A549 (cell line): ENCODE results near the gene NOL3. TPM values are rescaled to one million over a fixed set of nuclear protein-coding genes. Genes with fewer than 3 reads are reported as not detected.

Source experiments
- ATAC-seq, 2 experiments: fragments of 200-7000 bp in 1 of 2; fragments of >200 bp in 1 of 2; cut with Nextera tagmentation in 1 of 2; cut with Tn5 transposase in 1 of 2; 3 replicates each; pipeline versions ENCODE4 v1.8.0 to v1.9.1; 2018 to 2020; ENCODE audit warnings: mild to moderate bottlenecking in 1 of 2, moderate library complexity in 1 of 2
- CTCF ChIA-PET: fragments of 300-600 bp; sonication (Branson Sonifier 250); formaldehyde crosslinking; extraction: SDS; loops from one replicate; lab custom pipeline; 2021; ENCODE audit warnings: antibody characterized with exemption, inconsistent platforms; lab: Yijun Ruan, JAX
- POLR2A ChIA-PET: fragments of 350-600 bp; formaldehyde crosslinking; extraction: SDS; loops from one replicate; lab custom pipeline; 2021; ENCODE audit warnings: antibody characterized with exemption, inconsistent platforms; lab: Yijun Ruan, JAX
- DNase-seq, 2 experiments: peaks; one replicate each; pipeline versions ENCODE4 v3.0.0 to v3.0.0-alpha.2; 2011 to 2016; ENCODE audit warnings: low read depth in 1 of 2, low spot score in 1 of 2
- FAIRE-seq: peaks from 2 replicates; lab custom pipeline; 2011; peaks lifted over from hg19 to GRCh38; lab: Jason Lieb, UNC
- H3K27ac ChIP-seq, 2 experiments: fragments of >200 bp; sonication (Bioruptor Twin); formaldehyde crosslinking; 3 replicates each; pipeline ENCODE4 v1.5.1; 2016 to 2017
- H3K4me1 ChIP-seq: fragments of >200 bp; sonication (Bioruptor Twin); formaldehyde crosslinking; 3 replicates; pipeline ENCODE4 v1.6.1; 2016
- H3K4me2 ChIP-seq: fragments of >200 bp; sonication (Bioruptor Twin); formaldehyde crosslinking; 3 replicates; pipeline ENCODE4 v1.6.1; 2016
- H3K4me3 ChIP-seq: fragments of >200 bp; sonication (Bioruptor Twin); formaldehyde crosslinking; 3 replicates; pipeline ENCODE4 v1.5.1; 2016
- H3K9me3 ChIP-seq: fragments of >200 bp; sonication (Bioruptor Twin); formaldehyde crosslinking; 3 replicates; pipeline ENCODE4 v1.6.1; 2016
- BHLHE40 ChIP-seq: IDR thresholded peaks from 2 replicates; pipeline ENCODE4 v1.6.1; 2012; ENCODE audit warnings: low read depth, low read length, inconsistent platforms
- CBX8 ChIP-seq: fragments of 200-600 bp; sonication (generic); IDR thresholded peaks from 2 replicates; pipeline ENCODE4 v1.6.1; 2016
- CEBPB ChIP-seq, 2 experiments: fragments of >200 bp in 1 of 2; sonication (Bioruptor Twin) in 1 of 2; formaldehyde crosslinking in 1 of 2; IDR thresholded peaks; 2 replicates each; pipeline ENCODE4 v1.6.1; 2012 to 2016
- CHD2 ChIP-seq: fragments of 150-350 bp; IDR thresholded peaks from 2 replicates; pipeline ENCODE4 v1.6.1; 2014; ENCODE audit warnings: low read length; ENCODE audit not compliant: partially characterized antibody
- EHF ChIP-seq: fragments of 250-450 bp; sonication (Bioruptor Pico); IDR thresholded peaks from 2 replicates; pipeline ENCODE4 v1.5.0; 2020; ENCODE audit warnings: mild to moderate bottlenecking
- ESRRA ChIP-seq: fragments of 150-350 bp; IDR thresholded peaks from 2 replicates; pipeline ENCODE4 v1.6.1; 2014; ENCODE audit warnings: mild to moderate bottlenecking, low read length, borderline replicate concordance
- FOSL2 ChIP-seq, 2 experiments: fragments of 450-650 bp in 1 of 2; fragments of >200 bp in 1 of 2; sonication (Bioruptor Twin) in 1 of 2; formaldehyde crosslinking; IDR thresholded peaks; 2 replicates each; pipeline versions ENCODE4 v1.5.0 to v1.6.1; 2016 to 2020; ENCODE audit warnings: mild to moderate bottlenecking in 1 of 2, moderate library complexity in 1 of 2
- HOXA7 ChIP-seq: fragments of 250-450 bp; sonication (Bioruptor Pico); IDR thresholded peaks from 2 replicates; pipeline ENCODE4 v1.5.0; 2020; ENCODE audit warnings: mild to moderate bottlenecking, moderate library complexity
- HOXB13 ChIP-seq: fragments of 250-450 bp; sonication (Bioruptor Pico); IDR thresholded peaks from 2 replicates; pipeline ENCODE4 v1.5.0; 2020; ENCODE audit warnings: low read depth, mild to moderate bottlenecking, moderate library complexity
- HOXB5 ChIP-seq: fragments of 250-450 bp; sonication (Bioruptor Pico); IDR thresholded peaks from 2 replicates; pipeline ENCODE4 v1.5.0; 2020; ENCODE audit warnings: mild to moderate bottlenecking, moderate library complexity
- KDM1A ChIP-seq: fragments of 200-600 bp; sonication (generic); IDR thresholded peaks from 2 replicates; pipeline ENCODE4 v1.6.1; 2016; ENCODE audit warnings: low read depth, mild to moderate bottlenecking
- MAZ ChIP-seq: fragments of 150-350 bp; IDR thresholded peaks from 2 replicates; pipeline ENCODE4 v1.6.1; 2014; ENCODE audit warnings: antibody characterized with exemption, low read depth, low read length, borderline replicate concordance
- PHF8 ChIP-seq: fragments of 200-600 bp; sonication (generic); IDR thresholded peaks from 2 replicates; pipeline ENCODE4 v1.6.1; 2016; ENCODE audit warnings: low read depth, mild to moderate bottlenecking, antibody characterized with exemption, moderate library complexity, borderline replicate concordance
- POLR2A ChIP-seq: IDR thresholded peaks from 2 replicates; pipeline ENCODE4 v1.6.1; 2012; ENCODE audit warnings: mild to moderate bottlenecking, low read length
- POLR2AphosphoS2 ChIP-seq: conservative IDR thresholded peaks from 2 replicates; pipeline ENCODE4 v1.6.1; 2012; ENCODE audit warnings: low read length, improper control_type of control experiment, inconsistent platforms
- RCOR1 ChIP-seq: fragments of 150-350 bp; IDR thresholded peaks from 2 replicates; pipeline ENCODE4 v1.6.1; 2014; ENCODE audit warnings: antibody characterized with exemption, low read length, low read depth
- RFX5 ChIP-seq: fragments of 450-650 bp; IDR thresholded peaks from 2 replicates; pipeline ENCODE4 v1.7.1; 2014; ENCODE audit warnings: antibody characterized with exemption, mild to moderate bottlenecking, moderate library complexity
- ZC3H11A ChIP-seq: fragments of 450-650 bp; IDR thresholded peaks from 2 replicates; pipeline ENCODE4 v1.6.1; 2014; ENCODE audit warnings: antibody characterized with exemption, mild to moderate bottlenecking
- WGBS: methylation state at CpG from one replicate; pipeline ENCODE4 v1.1.6; 2017; ENCODE audit errors: missing lambda C conversion rate; 5-methylcytosine and 5-hydroxymethylcytosine counted together
- polyA plus RNA-seq, 4 experiments: library from polyadenylated mRNA; depleted of rRNA in 3 of 4; stranded (reverse); fragments of >200 nt; fragmentation: RNase III in 1 of 4; extraction: RNeasy Plus Mini Kit Qiagen cat#74134 plus additional on column Dnase treatment in 1 of 4; gene quantifications; 2 replicates in 3 of 4; 3 replicates in 1 of 4; pipeline ENCODE4 v1.2.3, GENCODE V29; 2011 to 2017
- TF ChIP-seq, protein P1 (sequence below): fragments of >200 bp; sonication (Bioruptor Twin); formaldehyde crosslinking; IDR thresholded peaks from 2 replicates; pipeline ENCODE4 v1.6.1; 2016
- TF ChIP-seq, protein P2 (sequence below): fragments of >200 bp; sonication (Bioruptor Twin); formaldehyde crosslinking; IDR thresholded peaks from 3 replicates; pipeline ENCODE4 v1.5.1; 2016
- TF ChIP-seq, protein P3 (sequence below): fragments of 250-450 bp; sonication (Bioruptor Pico); IDR thresholded peaks from 2 replicates; pipeline ENCODE4 v1.5.0; 2020; ENCODE audit warnings: low read depth, mild to moderate bottlenecking, moderate library complexity
- TF ChIP-seq, protein P4 (sequence below): IDR thresholded peaks from 2 replicates; pipeline ENCODE4 v1.6.1; 2012; ENCODE audit warnings: low read depth, borderline replicate concordance
- TF ChIP-seq, protein P5 (sequence below): IDR thresholded peaks from 2 replicates; pipeline ENCODE4 v1.6.1; 2012
- TF ChIP-seq, protein P6 (sequence below): fragments of 450-650 bp; IDR thresholded peaks from 2 replicates; pipeline ENCODE4 v1.6.1; 2014; ENCODE audit warnings: antibody characterized with exemption
- TF ChIP-seq, protein P7 (sequence below): fragments of 150-350 bp; IDR thresholded peaks from 2 replicates; pipeline ENCODE4 v1.6.1; 2014; ENCODE audit warnings: low read depth, mild to moderate bottlenecking, low read length
- TF ChIP-seq, protein P8 (sequence below): fragments of 250-450 bp; sonication (Bioruptor Pico); IDR thresholded peaks from 2 replicates; pipeline ENCODE4 v1.5.0; 2021; ENCODE audit warnings: mild to moderate bottlenecking, moderate library complexity, borderline replicate concordance

The NOL3 gene
- polyA plus RNA-seq, 2 of the 4 experiments (the other 2 are of a cell fraction), result 22.6 to 39.1 TPM

DNA sequence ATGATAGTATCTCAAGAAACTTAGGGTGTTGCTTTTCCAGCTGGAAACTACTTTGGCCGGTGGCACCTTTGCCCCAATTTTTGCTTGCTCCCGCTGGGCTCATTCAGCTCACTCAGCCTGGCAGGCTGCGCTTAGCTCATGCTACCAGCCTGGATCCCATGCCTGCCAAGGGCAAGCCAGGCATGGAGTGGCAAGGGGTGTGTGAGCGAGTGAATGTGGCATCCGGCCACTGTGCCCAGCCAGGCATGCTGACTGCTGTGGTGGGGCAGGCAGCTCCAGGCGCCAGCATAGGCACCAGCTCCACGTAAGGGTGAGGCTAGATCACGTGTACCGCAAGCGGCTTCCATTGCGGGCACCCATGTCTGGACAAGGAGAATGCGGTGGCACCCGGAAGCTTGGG is 28.9 kb upstream of the NOL3 start:
- no peak for DNase-seq
- whole genome bisulfite sequencing, result 90% methylated on average over 8 of the region's 13 CpGs
- H3K9me3 ChIP-seq, result no peaks in the 10 kb centered on the region
- FAIRE-seq, result no peak
- POLR2A ChIA-PET, result interaction anchor here (1.2 kb wide), 1 partner anchor 9 kb away, joined by 3 read pairs; the partner anchor contains the start of gene B3GNT9
- ATAC-seq, result no peak
- H3K4me2 ChIP-seq, result no peak overlapping the region
- no peak overlapping the region for H3K27ac ChIP-seq
- H3K4me3 ChIP-seq, result no peak overlapping the region
- no peaks in the 10 kb centered on the region for H3K4me1 ChIP-seq
- CTCF ChIA-PET, result interaction anchor here (0.8 to 15.6 kb wide), 7 partner anchors 9 to 187 kb away, joined by 3 to 193 read pairs (median 6); partner anchors contain the start of genes B3GNT9 and CES3
- no peak for TF ChIP-seq RCOR1
- TF ChIP-seq, protein P1, sequence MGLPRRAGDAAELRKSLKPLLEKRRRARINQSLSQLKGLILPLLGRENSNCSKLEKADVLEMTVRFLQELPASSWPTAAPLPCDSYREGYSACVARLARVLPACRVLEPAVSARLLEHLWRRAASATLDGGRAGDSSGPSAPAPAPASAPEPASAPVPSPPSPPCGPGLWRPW, result no peak
- TF ChIP-seq, protein P2, sequence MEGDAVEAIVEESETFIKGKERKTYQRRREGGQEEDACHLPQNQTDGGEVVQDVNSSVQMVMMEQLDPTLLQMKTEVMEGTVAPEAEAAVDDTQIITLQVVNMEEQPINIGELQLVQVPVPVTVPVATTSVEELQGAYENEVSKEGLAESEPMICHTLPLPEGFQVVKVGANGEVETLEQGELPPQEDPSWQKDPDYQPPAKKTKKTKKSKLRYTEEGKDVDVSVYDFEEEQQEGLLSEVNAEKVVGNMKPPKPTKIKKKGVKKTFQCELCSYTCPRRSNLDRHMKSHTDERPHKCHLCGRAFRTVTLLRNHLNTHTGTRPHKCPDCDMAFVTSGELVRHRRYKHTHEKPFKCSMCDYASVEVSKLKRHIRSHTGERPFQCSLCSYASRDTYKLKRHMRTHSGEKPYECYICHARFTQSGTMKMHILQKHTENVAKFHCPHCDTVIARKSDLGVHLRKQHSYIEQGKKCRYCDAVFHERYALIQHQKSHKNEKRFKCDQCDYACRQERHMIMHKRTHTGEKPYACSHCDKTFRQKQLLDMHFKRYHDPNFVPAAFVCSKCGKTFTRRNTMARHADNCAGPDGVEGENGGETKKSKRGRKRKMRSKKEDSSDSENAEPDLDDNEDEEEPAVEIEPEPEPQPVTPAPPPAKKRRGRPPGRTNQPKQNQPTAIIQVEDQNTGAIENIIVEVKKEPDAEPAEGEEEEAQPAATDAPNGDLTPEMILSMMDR, result no peak
- TF ChIP-seq, protein P3, sequence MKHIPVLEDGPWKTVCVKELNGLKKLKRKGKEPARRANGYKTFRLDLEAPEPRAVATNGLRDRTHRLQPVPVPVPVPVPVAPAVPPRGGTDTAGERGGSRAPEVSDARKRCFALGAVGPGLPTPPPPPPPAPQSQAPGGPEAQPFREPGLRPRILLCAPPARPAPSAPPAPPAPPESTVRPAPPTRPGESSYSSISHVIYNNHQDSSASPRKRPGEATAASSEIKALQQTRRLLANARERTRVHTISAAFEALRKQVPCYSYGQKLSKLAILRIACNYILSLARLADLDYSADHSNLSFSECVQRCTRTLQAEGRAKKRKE (CRISPR knock-in tag), result no peak
- TF ChIP-seq FOSL2 (IDR thresholded peaks at IDR 0.05), result no peak
- no peak for TF ChIP-seq FOSL2 (CRISPR knock-in tag; IDR thresholded peaks at IDR 0.05)
- no peak for TF ChIP-seq HOXB13 (CRISPR knock-in tag)
- no peak for TF ChIP-seq CEBPB (IDR thresholded peaks at IDR 0.05)
- TF ChIP-seq PHF8, result no peak
- TF ChIP-seq RFX5, result no peak
- TF ChIP-seq, protein P4, sequence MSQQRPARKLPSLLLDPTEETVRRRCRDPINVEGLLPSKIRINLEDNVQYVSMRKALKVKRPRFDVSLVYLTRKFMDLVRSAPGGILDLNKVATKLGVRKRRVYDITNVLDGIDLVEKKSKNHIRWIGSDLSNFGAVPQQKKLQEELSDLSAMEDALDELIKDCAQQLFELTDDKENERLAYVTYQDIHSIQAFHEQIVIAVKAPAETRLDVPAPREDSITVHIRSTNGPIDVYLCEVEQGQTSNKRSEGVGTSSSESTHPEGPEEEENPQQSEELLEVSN, result no peak
- no peak for TF ChIP-seq CHD2
- no peak for TF ChIP-seq CBX8
- TF ChIP-seq HOXA7, result no peak
- no peak for TF ChIP-seq HOXB5 (CRISPR knock-in tag)
- TF ChIP-seq POLR2A, result no peak

DNA sequence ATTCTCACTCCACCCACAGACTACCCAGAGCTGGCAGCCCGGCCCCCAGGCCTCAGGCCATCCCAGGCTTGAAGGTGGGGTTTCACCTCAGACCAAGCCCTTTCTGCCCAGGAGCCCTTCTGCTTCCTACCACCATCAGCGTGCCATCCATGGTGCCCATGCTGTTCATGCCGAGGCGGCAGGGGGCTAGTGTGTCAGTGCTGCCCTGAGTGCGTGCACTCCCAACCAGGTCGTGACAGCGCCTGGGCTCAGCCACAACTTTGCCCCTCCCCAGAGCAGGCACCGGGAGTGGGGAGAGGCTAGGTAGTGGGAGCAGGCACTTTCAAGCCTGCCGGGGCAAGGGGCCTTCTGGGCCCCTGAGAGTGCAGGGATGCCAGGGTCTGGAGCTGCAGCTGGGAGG is 28.0 kb upstream of the NOL3 start:
- ChIA-PET POLR2A (no interaction called here), CTCF (interaction anchor here (0.8 to 15.6 kb wide), 3 partner anchors 10 to 18 kb away, joined by 3 to 193 read pairs (median 6); partner anchors contain the start of gene B3GNT9)
- 98% methylated on average over 7 of the region's 9 CpGs for WGBS
- H3K4me3 ChIP-seq, result no peak overlapping the region
- no peak for FAIRE-seq
- H3K9me3 ChIP-seq, result no peaks in the 10 kb centered on the region
- DNase-seq, result no peak
- no peak for ATAC-seq
- no peak overlapping the region for H3K4me2 ChIP-seq
- H3K27ac ChIP-seq, result no peak overlapping the region
- TF ChIP-seq POLR2AphosphoS2, result no peak
- TF ChIP-seq KDM1A, result no peak
- TF ChIP-seq, protein P5, sequence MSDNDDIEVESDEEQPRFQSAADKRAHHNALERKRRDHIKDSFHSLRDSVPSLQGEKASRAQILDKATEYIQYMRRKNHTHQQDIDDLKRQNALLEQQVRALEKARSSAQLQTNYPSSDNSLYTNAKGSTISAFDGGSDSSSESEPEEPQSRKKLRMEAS, result no peak
- TF ChIP-seq, protein P6, sequence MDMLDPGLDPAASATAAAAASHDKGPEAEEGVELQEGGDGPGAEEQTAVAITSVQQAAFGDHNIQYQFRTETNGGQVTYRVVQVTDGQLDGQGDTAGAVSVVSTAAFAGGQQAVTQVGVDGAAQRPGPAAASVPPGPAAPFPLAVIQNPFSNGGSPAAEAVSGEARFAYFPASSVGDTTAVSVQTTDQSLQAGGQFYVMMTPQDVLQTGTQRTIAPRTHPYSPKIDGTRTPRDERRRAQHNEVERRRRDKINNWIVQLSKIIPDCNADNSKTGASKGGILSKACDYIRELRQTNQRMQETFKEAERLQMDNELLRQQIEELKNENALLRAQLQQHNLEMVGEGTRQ, result no peak
- TF ChIP-seq BHLHE40, result no peak
- TF ChIP-seq ZC3H11A, result no peak
- TF ChIP-seq, protein P7, sequence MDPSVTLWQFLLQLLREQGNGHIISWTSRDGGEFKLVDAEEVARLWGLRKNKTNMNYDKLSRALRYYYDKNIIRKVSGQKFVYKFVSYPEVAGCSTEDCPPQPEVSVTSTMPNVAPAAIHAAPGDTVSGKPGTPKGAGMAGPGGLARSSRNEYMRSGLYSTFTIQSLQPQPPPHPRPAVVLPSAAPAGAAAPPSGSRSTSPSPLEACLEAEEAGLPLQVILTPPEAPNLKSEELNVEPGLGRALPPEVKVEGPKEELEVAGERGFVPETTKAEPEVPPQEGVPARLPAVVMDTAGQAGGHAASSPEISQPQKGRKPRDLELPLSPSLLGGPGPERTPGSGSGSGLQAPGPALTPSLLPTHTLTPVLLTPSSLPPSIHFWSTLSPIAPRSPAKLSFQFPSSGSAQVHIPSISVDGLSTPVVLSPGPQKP, result no peak
- no peak for TF ChIP-seq ESRRA
- TF ChIP-seq CHD2, result no peak
- TF ChIP-seq EHF (CRISPR knock-in tag), result no peak
- TF ChIP-seq MAZ, result no peak
- TF ChIP-seq, protein P8, sequence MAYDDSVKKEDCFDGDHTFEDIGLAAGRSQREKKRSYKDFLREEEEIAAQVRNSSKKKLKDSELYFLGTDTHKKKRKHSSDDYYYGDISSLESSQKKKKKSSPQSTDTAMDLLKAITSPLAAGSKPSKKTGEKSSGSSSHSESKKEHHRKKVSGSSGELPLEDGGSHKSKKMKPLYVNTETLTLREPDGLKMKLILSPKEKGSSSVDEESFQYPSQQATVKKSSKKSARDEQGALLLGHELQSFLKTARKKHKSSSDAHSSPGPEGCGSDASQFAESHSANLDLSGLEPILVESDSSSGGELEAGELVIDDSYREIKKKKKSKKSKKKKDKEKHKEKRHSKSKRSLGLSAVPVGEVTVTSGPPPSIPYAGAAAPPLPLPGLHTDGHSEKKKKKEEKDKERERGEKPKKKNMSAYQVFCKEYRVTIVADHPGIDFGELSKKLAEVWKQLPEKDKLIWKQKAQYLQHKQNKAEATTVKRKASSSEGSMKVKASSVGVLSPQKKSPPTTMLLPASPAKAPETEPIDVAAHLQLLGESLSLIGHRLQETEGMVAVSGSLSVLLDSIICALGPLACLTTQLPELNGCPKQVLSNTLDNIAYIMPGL, result no peak
- H3K4me1 ChIP-seq, result no peaks in the 10 kb centered on the region
